ENCODE data around the gene REEP6. TPM values are rescaled to one million over a fixed set of nuclear protein-coding genes. Genes with fewer than 3 reads are reported as not detected.

Gene REEP6
- total RNA-seq = 4.0 and 8.2 TPM in 2 replicates

GRCh38 chr19:1491114-1491848 lies at the start of gene REEP6:
Gene REEP6 (plus strand): TSS chr19:1491181. CDS start chr19:1491270, 89 bp downstream.

GRCh38 chr19:1449467-1450442 lies 41.2 kb upstream of the REEP6 start, which contains the start of gene APC2:
Gene APC2 (plus strand): TSS chr19:1450121. CDS start chr19:1453002, 2,881 bp downstream.

GRCh38 chr19:1478934-1479707 lies 11.9 kb upstream of the REEP6 start, which contains the start of gene C19orf25:
Gene C19orf25 (minus strand): TSS chr19:1479215. CDS start chr19:1478903, 312 bp downstream.

GRCh38 chr19:1490311-1491113 lies 469 bp upstream of the REEP6 start, which contains the start of gene PCSK4:
Gene PCSK4 (minus strand): TSS chr19:1490350. CDS start chr19:1490346, 4 bp downstream.

GRCh38 chr19:1512671-1513498 lies 21.9 kb downstream of the REEP6 start, which contains the start of gene ADAMTSL5:
Gene ADAMTSL5 (minus strand): TSS chr19:1513019. CDS start chr19:1510943, 2,076 bp downstream.

GRCh38 chr19:1523412-1524286 lies 32.7 kb downstream of the REEP6 start, which contains the start of gene PLK5:
Gene PLK5 (plus strand): TSS chr19:1524077. CDS start chr19:1526997, 2,920 bp downstream.

Other genes with a start within 250 kb of the REEP6 start
- gene ATP5F1D, start 249.4 kb upstream of the REEP6 start, total RNA-seq = 63.1 and 89.1 TPM in 2 replicates
- gene MIDN, start 242.6 kb upstream of the REEP6 start, total RNA-seq = 6.2 and 9.5 TPM in 2 replicates
- gene CIRBP, start 221.8 kb upstream of the REEP6 start, total RNA-seq = 242 and 292 TPM in 2 replicates
- 37.2 and 77.3 TPM in 2 replicates for gene FAM174C, start 215.7 kb upstream of the REEP6 start, total RNA-seq
- gene EFNA2, start 205.3 kb upstream of the REEP6 start, total RNA-seq = not detected in 2 replicates
- 171 and 174 TPM in 2 replicates for gene NDUFS7, start 107.3 kb upstream of the REEP6 start, total RNA-seq
- 30.0 and 34.0 TPM in 2 replicates for gene GAMT, start 89.6 kb upstream of the REEP6 start, total RNA-seq
- gene DAZAP1, start 83.6 kb upstream of the REEP6 start, total RNA-seq = 96.9 and 103 TPM in 2 replicates
- gene RPS15, start 52.8 kb upstream of the REEP6 start, total RNA-seq = 2,537 and 3,021 TPM in 2 replicates
- not detected in 2 replicates for gene APC2, start 41.1 kb upstream of the REEP6 start, total RNA-seq
- 36.0 and 47.6 TPM in 2 replicates for gene C19orf25, start 12.0 kb upstream of the REEP6 start, total RNA-seq
- gene PCSK4, start 831 bp upstream of the REEP6 start, total RNA-seq = 0.58 and 1.6 TPM in 2 replicates
- gene ADAMTSL5, start 21.8 kb downstream of the REEP6 start, total RNA-seq = 3.5 and 12.6 TPM in 2 replicates
- not detected in 2 replicates for gene PLK5, start 32.9 kb downstream of the REEP6 start, total RNA-seq
- gene MEX3D, start 77.1 kb downstream of the REEP6 start, total RNA-seq = 19.8 and 21.3 TPM in 2 replicates
- 94.6 and 133 TPM in 2 replicates for gene MBD3, start 101.7 kb downstream of the REEP6 start, total RNA-seq
- 69.8 and 75.0 TPM in 2 replicates for gene UQCR11, start 114.3 kb downstream of the REEP6 start, total RNA-seq
- gene TCF3, start 161.4 kb downstream of the REEP6 start, total RNA-seq = 93.0 and 101 TPM in 2 replicates